Heart right ventricle (tissue), 16 donors: ENCODE results near the gene ANKRD13B. TPM values are rescaled to one million over a fixed set of nuclear protein-coding genes. Genes with fewer than 3 reads are reported as not detected.

Source experiments
- ATAC-seq, 8 donors: fragments of 200-7000 bp; cut with Tn5 transposase; one replicate each; pipeline ENCODE4 v1.9.1; 2020; ENCODE audit warnings: mild to moderate bottlenecking in 8 of 8, moderate library complexity in 8 of 8, moderate number of reproducible peaks in 1 of 8
- DNase-seq, 2 donors: peaks; one replicate each; pipeline ENCODE4 v3.0.0-alpha.2; 2020
- H3K27ac ChIP-seq, 10 donors: fragments of 200-600 bp; sonication (generic) in 2 of 10; one replicate each; pipeline versions ENCODE4 v1.5.0 to v1.8.0; 2020 to 2022; ENCODE audit warnings: mild to moderate bottlenecking in 3 of 10
- H3K27me3 ChIP-seq, 7 donors: fragments of 200-600 bp; one replicate each; pipeline ENCODE4 v1.8.0; 2021 to 2022; ENCODE audit warnings: mild to moderate bottlenecking in 2 of 7
- H3K36me3 ChIP-seq, 9 donors: fragments of 200-600 bp; sonication (generic) in 1 of 9; one replicate each; pipeline versions ENCODE4 v1.5.0 to v1.8.0; 2020 to 2022; ENCODE audit warnings: mild to moderate bottlenecking in 2 of 9
- H3K4me1 ChIP-seq, 9 donors: fragments of 200-600 bp; sonication (generic) in 1 of 9; one replicate each; pipeline versions ENCODE4 v1.5.0 to v1.8.0; 2020 to 2022; ENCODE audit warnings: mild to moderate bottlenecking in 4 of 9
- H3K4me3 ChIP-seq, 10 donors: fragments of 200-600 bp; sonication (generic) in 2 of 10; one replicate each; pipeline versions ENCODE4 v1.5.0 to v1.8.0; 2020 to 2022; ENCODE audit warnings: mild to moderate bottlenecking in 7 of 10, moderate library complexity in 2 of 10
- H3K9me3 ChIP-seq, 11 donors: fragments of 200-600 bp in 10 of 11; sonication (generic) in 2 of 11; one replicate each; pipeline versions ENCODE4 v1.5.0 to v1.8.0; 2013 to 2022; ENCODE audit warnings: mild to moderate bottlenecking in 2 of 11, control low read depth in 1 of 11, moderate library complexity in 1 of 11
- CTCF ChIP-seq, 9 donors: fragments of 200-600 bp; sonication (generic) in 2 of 9; IDR thresholded peaks; one replicate each; pipeline versions ENCODE4 v1.5.0 to v1.8.0; 2021 to 2022; ENCODE audit warnings: antibody characterized with exemption in 9 of 9, mild to moderate bottlenecking in 5 of 9, moderate library complexity in 1 of 9
- WGBS, 2 donors: extraction: QIAGEN DNeasy Blood & Tissue Kit; methylation state at CpG; one replicate each; pipeline ENCODE4 v1.1.7; 2013; ENCODE audit warnings: inconsistent platforms in 1 of 2; 5-methylcytosine and 5-hydroxymethylcytosine counted together
- intact Hi-C, 10 donors: fragments of 100-400 bp; cut with DNase I; formaldehyde crosslinking; loops; one replicate each; pipeline versions ENCODE4 v1.11.1 to v1.14.2; 2022
- polyA plus RNA-seq, 2 donors: library from polyadenylated mRNA; stranded (reverse); fragments of 200-250 nt; gene quantifications; one replicate each; pipeline ENCODE4 v1.2.3, GENCODE V29; 2013
- total RNA-seq, 10 donors: library from RNA; stranded (reverse); fragmentation: NEBNext Ultra II Directional in 3 of 10; extraction: Animal tissue kit (Norgen Biotek cat#: 25700) in 3 of 10; gene quantifications; one replicate each; pipeline versions ENCODE4 v1.2.1 to v1.2.4, GENCODE V29; 2021 to 2023
- donor health status: Arrhythmogenic right ventricular cardiomyopathy.
- donor health status: ischemic (EF 13 %, LVEDD 7.1; RV severe dilation, severe dysfunction).
- donor health status: healthy with polysubstance abuse.
- donor health status: DM: no; HTN: yes; CAD: no.
- donor health status: DM: no; HTN: no; CAD: no.
- donor health status: ischemic (EF 25% LVEDD 6.9; RV normal size, moderate dysfunction).
- donor health status: ischemic (EF 25% LVEDD 5.7; RV mildly dilated, moderate dysfunction).
- donor health status: healthy.
- donor health status: DM: yes; HTN: yes; CAD: no.
- donor health status: Ischemic cardiomyopathy.
- donor health status: ischemic (EF 35%, LVEDD 5.7; RV mildly dilated, moderate dysfunction).
- donor health status: nonischemic (EF 11% LVEDD 7.7; RV severe dilation, severe dysfunction).
- donor health status: DM: yes; HTN: yes; CAD: no.
- donor health status: PGD.
- donor health status: ischemic (EF 29% LVEDD 5.4; RV normal size, mild dysfunction).
- donor health status: nonischemic (EF 23%, LVEDD 6.1; RV moderate dilation, normal function).

ANKRD13B gene
- total and polyA plus RNA-seq, 12 donors = 2.5 to 9.7 (median 5.7) TPM

DNA sequence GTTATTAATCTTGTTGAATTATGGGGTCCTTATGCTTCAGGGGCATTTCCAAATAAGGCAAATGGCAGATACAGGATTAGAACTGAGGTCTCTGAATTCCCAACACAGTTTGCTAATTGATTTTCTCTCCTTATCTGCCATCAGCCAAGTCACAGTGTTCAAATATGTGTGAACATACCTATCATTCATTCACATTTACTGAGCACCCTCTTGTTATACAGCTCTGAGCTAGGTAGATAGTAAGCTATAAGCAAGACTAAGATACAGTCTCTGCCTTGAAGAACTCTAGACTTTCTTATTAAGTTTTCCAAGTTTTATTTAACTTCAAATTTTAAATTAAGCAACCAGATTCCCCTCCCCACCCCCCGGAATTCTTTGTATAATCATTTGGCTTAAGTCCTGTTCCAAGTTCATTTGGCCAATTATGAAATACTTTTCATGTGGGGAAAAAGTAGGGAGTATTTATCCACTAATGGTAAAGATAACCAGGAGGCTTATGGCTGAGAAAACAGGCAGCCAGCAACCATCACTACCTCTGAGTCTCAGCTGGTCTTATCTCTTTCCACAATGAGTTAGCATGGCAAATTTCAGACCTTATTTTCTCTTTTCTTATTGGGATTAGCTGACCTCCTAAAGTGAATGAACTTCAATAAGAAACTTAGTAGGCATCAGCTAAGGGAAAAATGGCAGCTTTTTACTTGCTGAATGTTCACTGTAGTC is 61.2 kb downstream of the ANKRD13B start:
- no peak for TF ChIP-seq CTCF (IDR thresholded peaks at IDR 0.05)
- DNase-seq = no peak
- no peak overlapping the region for H3K27ac ChIP-seq

GRCh38 chr17:29655323-29655722 is 62.4 kb downstream of the ANKRD13B start:
- H3K36me3 ChIP-seq = peaks cover 0 to 97% (median 16%) of the 10 kb centered on the region in 9 donors
- H3K4me1 ChIP-seq = peaks cover 0 to 14% (median 0%) of the 10 kb centered on the region in 9 donors
- 94% methylated on average over 6 of the region's 6 CpGs for WGBS, 2 donors
- H3K4me3 ChIP-seq = no peak overlapping the region
- intact Hi-C loops = no loop called here
- H3K27me3 ChIP-seq = no peaks in the 10 kb centered on the region
- no peak for TF ChIP-seq CTCF (IDR thresholded peaks at IDR 0.05)
- no peak for ATAC-seq
- no peak overlapping the region for H3K27ac ChIP-seq
- no peak for DNase-seq
- H3K9me3 ChIP-seq = no peaks in the 10 kb centered on the region

More for the DNA sequence above, 61.2 kb downstream of the ANKRD13B start:
- Histone ChIP-seq H3K36me3 (peaks cover 0 to 97% (median 15%) of the 10 kb centered on the region in 9 donors), H3K4me3 (no peak overlapping the region), H3K27me3 (no peaks in the 10 kb centered on the region), H3K9me3 (no peaks in the 10 kb centered on the region), H3K4me1 (peaks cover 0 to 11% (median 0%) of the 10 kb centered on the region in 9 donors)
- 57 to 65% methylated on average over 1 of the region's 1 CpG for WGBS, 2 donors
- intact Hi-C loops = no loop called here
- no peak for ATAC-seq

DNA sequence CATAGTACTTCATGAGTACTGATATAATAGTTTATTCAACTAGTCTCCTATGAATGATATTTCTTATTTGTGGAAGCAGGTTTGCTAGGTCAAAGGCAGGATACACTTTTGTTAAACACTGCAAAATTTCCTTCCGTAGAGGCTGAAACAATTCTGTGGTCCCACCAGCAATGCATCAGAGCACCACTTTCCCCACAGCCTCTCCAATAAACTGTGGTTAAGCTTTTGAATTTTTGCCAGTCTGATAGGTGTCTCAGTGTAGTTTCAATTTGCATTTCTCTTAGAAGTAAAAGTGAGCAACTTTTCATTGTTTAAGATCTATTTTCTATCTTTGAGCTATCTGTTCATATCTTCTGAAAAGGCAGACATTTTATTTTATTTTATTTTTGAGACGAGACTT is 66.2 kb downstream of the ANKRD13B start:
- no peak for TF ChIP-seq CTCF (IDR thresholded peaks at IDR 0.05)
- intact Hi-C loops = no loop called here
- Histone ChIP-seq H3K4me3 (no peak overlapping the region), H3K27ac (peak overlapping the region in 1 of 10 donors; percentile 6), H3K36me3 (peaks cover 0 to 97% (median 10%) of the 10 kb centered on the region in 9 donors), H3K9me3 (no peaks in the 10 kb centered on the region), H3K27me3 (no peaks in the 10 kb centered on the region), H3K4me1 (peaks cover 0 to 38% (median 14%) of the 10 kb centered on the region in 9 donors)
- ATAC-seq = no peak
- no peak for DNase-seq
- 86 to 87% methylated on average over 2 of the region's 2 CpGs for WGBS, 2 donors

DNA sequence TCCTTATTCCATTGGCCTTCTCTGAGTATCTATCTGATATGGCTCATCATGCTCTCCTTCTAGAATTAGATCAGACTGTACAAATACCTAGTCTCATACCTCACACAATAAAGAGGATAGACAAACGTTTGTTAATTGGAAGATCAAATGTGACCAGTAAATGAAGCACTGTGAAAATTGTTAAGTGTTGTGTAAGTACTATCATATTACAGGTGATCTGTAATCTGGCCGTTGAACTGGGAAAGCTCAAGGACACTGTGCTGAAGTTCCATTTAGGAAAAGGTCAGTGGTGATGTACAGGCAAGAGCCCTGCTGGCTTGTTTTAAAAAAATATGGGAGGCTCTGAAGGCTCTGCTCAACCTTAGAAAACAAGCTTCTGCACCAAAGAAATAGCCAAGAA is 68.3 kb downstream of the ANKRD13B start:
- peak overlapping the region in 5 of 10 donors; percentile 29 to 61 (median 54) for H3K27ac ChIP-seq
- H3K9me3 ChIP-seq = no peaks in the 10 kb centered on the region
- no peak for TF ChIP-seq CTCF (IDR thresholded peaks at IDR 0.05)
- H3K36me3 ChIP-seq = peaks cover 0 to 96% (median 16%) of the 10 kb centered on the region in 9 donors
- intact Hi-C loops = no loop called here
- DNase-seq = no peak
- no peak overlapping the region for H3K4me3 ChIP-seq
- no peaks in the 10 kb centered on the region for H3K27me3 ChIP-seq
- peak in 2 of 8 donors; percentile 37 to 58 for ATAC-seq
- H3K4me1 ChIP-seq = peaks cover 0 to 46% (median 18%) of the 10 kb centered on the region in 9 donors
- WGBS, 2 donors = 46 to 48% methylated on average over 2 of the region's 2 CpGs
